ENCODE data around the gene LUC7L2.

LUC7L2 gene

DNA sequence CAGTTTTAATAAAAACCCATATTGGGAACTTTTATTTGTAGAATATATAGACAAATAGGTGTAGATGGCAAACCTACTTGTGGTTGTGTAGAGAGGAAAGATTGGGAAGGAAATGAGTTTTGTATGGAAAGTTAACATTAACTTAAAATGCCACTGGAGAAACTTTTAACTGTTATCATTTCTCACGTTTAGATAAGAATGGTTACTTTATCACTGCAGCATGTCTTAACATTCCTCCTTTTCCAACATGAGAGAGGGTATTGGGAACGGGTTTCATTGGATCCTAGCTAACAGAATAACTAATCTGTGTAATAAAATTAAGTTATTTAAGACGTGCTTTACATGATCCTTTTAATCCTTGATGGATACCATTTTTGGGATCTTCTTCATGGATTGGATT is 1.8 kb downstream of the LUC7L2 start:
- H3K27ac ChIP-seq (replicated peaks): peak overlapping the region; percentile 98
- TF ChIP-seq, protein P1, sequence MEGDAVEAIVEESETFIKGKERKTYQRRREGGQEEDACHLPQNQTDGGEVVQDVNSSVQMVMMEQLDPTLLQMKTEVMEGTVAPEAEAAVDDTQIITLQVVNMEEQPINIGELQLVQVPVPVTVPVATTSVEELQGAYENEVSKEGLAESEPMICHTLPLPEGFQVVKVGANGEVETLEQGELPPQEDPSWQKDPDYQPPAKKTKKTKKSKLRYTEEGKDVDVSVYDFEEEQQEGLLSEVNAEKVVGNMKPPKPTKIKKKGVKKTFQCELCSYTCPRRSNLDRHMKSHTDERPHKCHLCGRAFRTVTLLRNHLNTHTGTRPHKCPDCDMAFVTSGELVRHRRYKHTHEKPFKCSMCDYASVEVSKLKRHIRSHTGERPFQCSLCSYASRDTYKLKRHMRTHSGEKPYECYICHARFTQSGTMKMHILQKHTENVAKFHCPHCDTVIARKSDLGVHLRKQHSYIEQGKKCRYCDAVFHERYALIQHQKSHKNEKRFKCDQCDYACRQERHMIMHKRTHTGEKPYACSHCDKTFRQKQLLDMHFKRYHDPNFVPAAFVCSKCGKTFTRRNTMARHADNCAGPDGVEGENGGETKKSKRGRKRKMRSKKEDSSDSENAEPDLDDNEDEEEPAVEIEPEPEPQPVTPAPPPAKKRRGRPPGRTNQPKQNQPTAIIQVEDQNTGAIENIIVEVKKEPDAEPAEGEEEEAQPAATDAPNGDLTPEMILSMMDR (IDR thresholded peaks at IDR 0.05; ENCODE audit: insufficient read depth, low read length): no peak
- no peak for TF ChIP-seq SPI1 (IDR thresholded peaks at IDR 0.05; ENCODE audit: borderline replicate concordance, low read depth)
- TF ChIP-seq GABPA (IDR thresholded peaks at IDR 0.05; ENCODE audit: low read depth): no peak
- TF ChIP-seq, protein P2, sequence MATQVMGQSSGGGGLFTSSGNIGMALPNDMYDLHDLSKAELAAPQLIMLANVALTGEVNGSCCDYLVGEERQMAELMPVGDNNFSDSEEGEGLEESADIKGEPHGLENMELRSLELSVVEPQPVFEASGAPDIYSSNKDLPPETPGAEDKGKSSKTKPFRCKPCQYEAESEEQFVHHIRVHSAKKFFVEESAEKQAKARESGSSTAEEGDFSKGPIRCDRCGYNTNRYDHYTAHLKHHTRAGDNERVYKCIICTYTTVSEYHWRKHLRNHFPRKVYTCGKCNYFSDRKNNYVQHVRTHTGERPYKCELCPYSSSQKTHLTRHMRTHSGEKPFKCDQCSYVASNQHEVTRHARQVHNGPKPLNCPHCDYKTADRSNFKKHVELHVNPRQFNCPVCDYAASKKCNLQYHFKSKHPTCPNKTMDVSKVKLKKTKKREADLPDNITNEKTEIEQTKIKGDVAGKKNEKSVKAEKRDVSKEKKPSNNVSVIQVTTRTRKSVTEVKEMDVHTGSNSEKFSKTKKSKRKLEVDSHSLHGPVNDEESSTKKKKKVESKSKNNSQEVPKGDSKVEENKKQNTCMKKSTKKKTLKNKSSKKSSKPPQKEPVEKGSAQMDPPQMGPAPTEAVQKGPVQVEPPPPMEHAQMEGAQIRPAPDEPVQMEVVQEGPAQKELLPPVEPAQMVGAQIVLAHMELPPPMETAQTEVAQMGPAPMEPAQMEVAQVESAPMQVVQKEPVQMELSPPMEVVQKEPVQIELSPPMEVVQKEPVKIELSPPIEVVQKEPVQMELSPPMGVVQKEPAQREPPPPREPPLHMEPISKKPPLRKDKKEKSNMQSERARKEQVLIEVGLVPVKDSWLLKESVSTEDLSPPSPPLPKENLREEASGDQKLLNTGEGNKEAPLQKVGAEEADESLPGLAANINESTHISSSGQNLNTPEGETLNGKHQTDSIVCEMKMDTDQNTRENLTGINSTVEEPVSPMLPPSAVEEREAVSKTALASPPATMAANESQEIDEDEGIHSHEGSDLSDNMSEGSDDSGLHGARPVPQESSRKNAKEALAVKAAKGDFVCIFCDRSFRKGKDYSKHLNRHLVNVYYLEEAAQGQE (IDR thresholded peaks at IDR 0.05; ENCODE audit: insufficient replicate concordance, low read depth): no peak
- TF ChIP-seq POLR2AphosphoS5 (IDR thresholded peaks at IDR 0.05; ENCODE audit: low read depth): no peak
- peak overlapping the region; percentile 87 for H3K4me3 ChIP-seq (replicated peaks; ENCODE audit: insufficient read depth, low read length)
- H3K27me3 ChIP-seq (ENCODE audit: insufficient read depth, poor library complexity, severe bottlenecking): no peaks in the 10 kb centered on the region
- DNase-seq (ENCODE audit: low read depth in 1 of 2, low spot score in 1 of 2): no peak

DNA sequence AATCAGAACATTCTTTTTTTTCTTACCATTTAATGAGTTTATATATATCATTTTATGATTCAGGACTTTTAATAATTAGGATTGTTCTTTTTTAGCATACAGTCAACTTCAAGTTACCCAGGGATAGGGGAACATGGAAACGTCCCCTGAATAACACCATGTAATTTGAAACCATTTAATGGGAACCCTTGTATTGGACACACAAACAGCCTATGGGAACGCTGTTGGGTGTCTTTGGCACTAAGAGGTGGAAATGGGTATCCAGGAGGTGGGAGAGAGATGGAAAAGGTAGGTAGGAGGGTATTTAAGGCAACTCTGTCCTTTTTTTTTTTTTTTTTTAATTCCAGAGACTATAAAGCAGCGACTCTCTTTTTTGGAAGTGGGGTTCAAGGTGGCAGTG is 2.6 kb downstream of the LUC7L2 start:
- Histone ChIP-seq H3K27me3 (ENCODE audit: insufficient read depth, poor library complexity, severe bottlenecking) (no peaks in the 10 kb centered on the region), H3K27ac (replicated peaks) (peak overlapping the region; percentile 98; the same call in 1 of the 2 replicates), H3K4me3 (replicated peaks; ENCODE audit: insufficient read depth, low read length) (0 out of 2 replicates have a peak overlapping the region, but pooled peaks have one; percentile 0)
- no peak for DNase-seq (ENCODE audit: low read depth in 1 of 2, low spot score in 1 of 2)
- TF ChIP-seq, protein P1 (IDR thresholded peaks at IDR 0.05; ENCODE audit: insufficient read depth, low read length): no peak
- TF ChIP-seq SPI1 (IDR thresholded peaks at IDR 0.05; ENCODE audit: borderline replicate concordance, low read depth) (no peak), POLR2AphosphoS5 (IDR thresholded peaks at IDR 0.05; ENCODE audit: low read depth) (no peak), GABPA (IDR thresholded peaks at IDR 0.05; ENCODE audit: low read depth) (no peak)
- TF ChIP-seq, protein P2 (IDR thresholded peaks at IDR 0.05; ENCODE audit: insufficient replicate concordance, low read depth): no peak

DNA sequence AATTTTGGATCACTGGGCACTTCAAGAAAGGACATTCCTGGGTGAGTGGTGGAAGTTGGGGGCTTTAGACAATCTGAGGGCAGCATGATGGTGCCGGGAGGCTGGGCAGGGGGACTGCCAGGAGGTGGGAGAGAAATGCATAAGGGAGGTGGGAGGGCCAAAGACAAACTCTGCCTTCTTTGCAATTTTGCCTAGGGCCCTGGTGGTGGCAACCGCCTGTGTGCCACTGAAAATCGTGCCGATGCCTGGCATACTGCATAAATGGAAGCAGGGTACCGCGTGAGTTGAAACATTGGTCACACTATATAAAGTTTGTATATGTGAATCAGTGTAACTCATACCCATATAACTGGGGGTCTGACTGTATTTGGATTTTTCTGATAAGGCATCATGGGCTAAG is 3.3 kb downstream of the LUC7L2 start:
- Histone ChIP-seq H3K4me3 (replicated peaks; ENCODE audit: insufficient read depth, low read length) (peak overlapping the region; percentile 14; the same call in 1 of the 2 replicates), H3K27me3 (ENCODE audit: insufficient read depth, poor library complexity, severe bottlenecking) (no peaks in the 10 kb centered on the region), H3K27ac (replicated peaks) (no peak overlapping the region)
- no peak for TF ChIP-seq GABPA (IDR thresholded peaks at IDR 0.05; ENCODE audit: low read depth)
- TF ChIP-seq POLR2AphosphoS5 (IDR thresholded peaks at IDR 0.05; ENCODE audit: low read depth): no peak
- TF ChIP-seq, protein P1 (IDR thresholded peaks at IDR 0.05; ENCODE audit: insufficient read depth, low read length): no peak
- TF ChIP-seq SPI1 (IDR thresholded peaks at IDR 0.05; ENCODE audit: borderline replicate concordance, low read depth): no peak
- TF ChIP-seq, protein P2 (IDR thresholded peaks at IDR 0.05; ENCODE audit: insufficient replicate concordance, low read depth): no peak
- peak in 1 of 2 experiments; percentile 18 for DNase-seq (ENCODE audit: low read depth in 1 of 2, low spot score in 1 of 2)
